GF-D8 (cell line): ENCODE measurements around the gene C19orf44.

Source experiments
- DNase-seq: peaks from one replicate; lab custom pipeline; 2025; lab: John Stamatoyannopoulos, UW

The C19orf44 gene

DNA sequence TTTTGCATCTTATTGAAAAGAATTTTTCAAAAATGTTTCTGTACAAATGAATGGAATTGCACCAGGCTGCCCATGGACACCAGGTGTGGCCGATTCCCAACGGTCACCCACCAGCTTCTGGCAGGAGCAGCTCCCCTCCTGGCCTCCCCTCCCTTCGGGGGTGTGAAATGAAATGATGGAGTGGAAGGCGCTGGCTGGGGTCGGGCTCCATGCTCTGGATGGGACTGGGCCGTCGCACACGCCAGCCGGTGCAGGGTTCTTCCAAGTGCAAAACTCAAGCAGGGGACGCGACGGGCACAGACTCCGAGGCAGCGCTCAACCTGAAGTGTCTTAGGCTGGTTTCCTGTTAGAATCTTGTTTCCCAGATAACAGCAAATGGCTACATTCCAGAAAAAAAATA, 21.9 kb downstream of the C19orf44 start:
- DNase-seq: no peak

DNA sequence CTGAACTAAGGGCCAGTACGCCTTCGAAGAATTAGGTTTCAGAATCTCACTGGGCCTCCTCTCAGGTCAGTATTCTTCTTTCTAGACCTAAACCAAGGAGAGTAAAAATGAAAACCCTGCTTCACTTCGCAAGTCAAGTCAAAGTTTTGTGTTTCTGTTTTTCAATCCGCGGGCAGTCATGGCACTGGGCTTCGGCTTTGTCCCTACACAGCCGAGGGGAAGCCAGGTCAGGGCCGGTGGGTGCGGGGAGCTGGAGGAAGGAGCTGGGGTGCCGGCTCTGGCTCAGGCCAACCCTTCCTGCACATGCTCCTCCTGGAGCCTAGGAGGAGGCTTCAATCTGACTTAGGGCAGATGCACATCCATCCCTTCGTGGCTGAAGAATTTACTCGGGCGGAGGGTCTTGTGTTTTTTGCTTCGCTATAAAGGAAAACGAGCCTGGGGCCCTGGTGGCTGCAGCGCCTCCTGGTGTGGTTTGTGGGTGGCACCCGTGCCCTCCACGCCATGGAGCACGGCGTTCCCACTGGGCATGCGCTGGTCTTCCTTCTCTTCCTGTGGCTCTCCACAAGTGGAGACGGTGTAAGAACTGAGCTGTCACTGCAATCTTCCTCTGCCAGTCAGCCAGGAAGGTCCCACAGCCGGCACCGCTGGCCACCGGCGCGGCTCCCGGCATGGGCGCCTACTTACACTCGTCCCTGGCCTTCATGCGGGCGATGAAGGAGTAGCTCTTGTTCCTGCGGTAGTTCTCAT, 22.5 kb downstream of the C19orf44 start:
- DNase-seq: no peak

DNA sequence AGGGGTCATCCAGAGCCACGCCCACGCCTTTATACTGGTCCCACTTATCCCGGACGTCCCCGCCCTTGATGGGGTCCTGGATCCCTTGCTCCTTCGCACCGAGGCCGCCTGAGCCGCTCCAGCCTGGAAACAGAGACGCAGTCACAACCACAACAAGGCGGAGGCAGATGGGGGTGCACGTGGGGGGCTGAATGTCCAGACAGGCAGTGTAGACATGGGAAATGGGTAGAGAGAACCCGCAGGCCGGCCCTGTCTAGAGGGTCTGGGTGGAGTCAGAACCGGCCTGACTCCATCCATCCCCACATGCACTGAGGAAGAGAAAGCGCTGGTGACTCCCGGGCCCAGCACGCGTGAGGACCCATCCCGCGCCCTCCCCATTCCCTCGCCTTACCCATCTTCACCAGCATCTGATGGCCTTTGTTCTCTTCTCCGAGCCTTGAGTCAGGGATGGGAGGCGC, 23.1 kb downstream of the C19orf44 start:
- no peak for DNase-seq

DNA sequence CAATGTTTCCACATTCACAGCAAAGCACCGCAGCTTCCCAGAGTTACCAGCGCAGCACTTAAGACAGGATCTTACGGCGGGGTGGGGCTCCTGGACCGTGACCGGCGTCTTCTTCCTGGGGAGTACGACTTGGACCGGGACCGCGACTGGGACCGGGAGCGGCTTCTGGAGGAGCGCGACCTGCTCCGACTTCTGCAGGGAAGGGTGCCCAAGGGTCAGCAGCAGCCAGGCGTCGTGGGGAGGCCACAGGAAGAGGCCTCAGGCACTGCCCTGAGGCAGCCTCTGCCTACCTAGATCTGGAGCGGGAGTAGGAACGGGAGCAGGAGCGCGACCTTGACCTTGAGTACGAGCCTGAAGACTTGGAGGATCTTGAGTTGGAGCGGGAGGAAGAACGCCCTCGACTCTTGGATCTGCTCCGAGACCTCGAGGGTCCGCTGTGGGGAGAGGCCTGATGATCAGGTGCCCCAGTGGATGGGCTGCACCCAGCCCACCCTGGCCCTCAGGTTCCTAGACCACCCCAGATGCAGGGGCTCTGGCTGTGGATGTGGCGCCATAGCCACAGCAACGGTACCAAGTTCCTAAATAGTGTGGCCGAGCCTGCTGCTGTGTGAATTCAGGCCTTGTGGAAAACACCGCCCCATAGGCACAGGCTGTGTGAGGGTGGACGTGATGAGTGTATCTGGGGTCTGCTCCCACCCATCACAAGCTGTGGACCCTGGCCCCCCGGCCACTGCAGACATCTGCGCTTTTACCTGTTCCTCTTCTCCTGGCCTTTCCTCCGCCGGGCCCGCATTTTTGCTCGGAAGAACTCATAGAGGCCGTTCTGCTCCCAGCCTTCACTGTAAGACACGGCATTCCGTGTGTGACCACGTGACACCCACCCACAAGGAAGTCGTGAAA, 24.1 kb downstream of the C19orf44 start:
- DNase-seq: no peak

DNA sequence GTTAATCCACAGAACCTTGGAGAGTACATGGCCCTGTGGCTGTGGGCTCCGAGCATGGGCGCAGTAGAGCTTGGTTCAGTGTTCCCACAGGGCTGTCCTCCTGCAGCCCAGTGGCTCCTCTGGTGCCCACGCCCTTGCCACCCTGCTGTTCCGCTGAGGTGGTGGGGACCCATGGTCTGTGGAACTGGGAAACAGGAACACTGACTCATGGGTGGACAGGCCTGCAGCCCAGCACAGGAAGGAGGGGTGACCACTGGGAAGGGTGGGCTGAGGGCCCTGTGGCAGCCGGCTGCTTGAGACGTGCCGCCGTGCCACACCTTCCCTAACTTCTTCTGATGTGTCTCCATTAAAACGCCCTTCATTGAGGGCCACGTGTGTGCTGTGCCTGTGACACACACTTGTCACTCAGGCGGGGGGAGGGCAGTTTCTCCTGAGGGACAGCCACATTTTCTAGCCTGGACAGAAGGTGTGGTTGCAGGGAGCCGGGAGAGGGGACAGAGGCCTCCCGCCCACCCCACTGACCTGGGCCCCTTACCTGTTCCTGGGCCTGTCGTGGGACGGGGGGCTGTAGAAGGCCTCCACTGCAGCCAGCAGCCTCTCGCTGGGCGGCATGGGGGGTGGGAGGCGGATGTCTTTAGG, 24.9 kb downstream of the C19orf44 start:
- DNase-seq: no peak

DNA sequence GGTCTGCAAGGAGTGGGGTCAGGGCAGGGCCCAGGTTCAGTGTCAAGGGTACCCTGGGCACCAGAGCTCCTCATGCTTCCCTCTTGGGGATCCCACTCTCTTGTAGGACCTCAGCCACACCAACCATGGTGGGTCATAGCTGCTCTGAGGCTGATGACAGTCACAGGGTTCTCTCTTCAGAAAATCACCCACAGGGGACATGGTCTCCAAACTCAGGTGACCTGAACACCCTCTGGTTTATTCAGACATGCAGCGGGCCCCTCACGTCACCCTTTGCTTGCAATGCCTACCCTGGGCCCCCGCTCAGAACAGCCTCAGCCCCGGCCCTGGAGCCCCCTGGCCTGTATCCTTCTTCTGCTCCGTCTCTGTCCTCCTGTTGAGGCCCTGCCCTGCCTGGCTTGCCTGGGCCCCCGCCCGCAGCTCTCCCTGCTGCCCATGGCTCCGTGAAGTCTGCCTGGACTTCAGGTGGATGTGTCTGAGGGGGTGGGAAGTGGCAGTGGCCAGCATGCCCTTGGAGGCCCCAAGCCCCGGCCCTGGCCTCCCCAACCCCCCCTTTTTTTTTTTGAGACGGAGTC, 25.6 kb downstream of the C19orf44 start:
- DNase-seq: no peak

DNA sequence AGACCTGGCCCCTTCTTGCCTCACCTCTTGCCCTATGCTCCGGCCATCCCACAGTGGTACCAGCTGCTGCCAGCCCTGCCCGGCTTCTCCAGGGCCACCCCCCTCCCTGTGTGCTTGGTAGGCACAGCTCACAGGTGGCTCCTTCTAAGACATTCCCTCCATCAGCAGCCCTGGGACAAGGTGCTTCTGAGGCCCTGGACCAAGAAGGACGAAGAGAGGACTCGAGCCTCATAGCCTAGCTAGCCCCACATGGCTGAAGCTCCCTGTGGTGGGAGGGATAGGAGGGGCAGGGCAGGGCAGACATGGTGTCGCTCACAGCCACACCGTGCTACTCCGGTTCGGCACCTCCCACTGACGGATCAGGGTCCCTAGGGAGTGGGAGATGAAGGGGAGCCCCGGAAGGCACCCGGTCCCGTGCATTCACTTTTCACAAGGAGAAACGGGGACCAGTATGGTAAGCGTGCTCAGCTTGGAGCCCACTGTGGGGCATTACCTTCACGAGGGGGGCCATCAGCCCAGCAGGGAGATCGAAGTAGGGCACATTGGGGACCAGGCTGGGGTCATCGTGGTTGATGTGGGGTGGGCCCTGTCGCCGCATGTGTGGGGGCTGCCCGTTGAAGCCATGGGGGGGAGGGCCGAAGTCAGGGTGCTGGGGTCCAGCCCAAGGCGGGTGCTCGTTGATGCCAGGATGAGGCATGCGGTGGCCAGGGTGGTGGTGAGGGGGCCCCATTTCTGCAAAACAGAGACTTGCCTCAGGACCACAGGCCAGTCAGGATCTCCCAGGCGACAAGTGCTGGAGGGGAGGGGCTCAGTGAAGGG, 26.6 kb downstream of the C19orf44 start:
- no peak for DNase-seq

DNA sequence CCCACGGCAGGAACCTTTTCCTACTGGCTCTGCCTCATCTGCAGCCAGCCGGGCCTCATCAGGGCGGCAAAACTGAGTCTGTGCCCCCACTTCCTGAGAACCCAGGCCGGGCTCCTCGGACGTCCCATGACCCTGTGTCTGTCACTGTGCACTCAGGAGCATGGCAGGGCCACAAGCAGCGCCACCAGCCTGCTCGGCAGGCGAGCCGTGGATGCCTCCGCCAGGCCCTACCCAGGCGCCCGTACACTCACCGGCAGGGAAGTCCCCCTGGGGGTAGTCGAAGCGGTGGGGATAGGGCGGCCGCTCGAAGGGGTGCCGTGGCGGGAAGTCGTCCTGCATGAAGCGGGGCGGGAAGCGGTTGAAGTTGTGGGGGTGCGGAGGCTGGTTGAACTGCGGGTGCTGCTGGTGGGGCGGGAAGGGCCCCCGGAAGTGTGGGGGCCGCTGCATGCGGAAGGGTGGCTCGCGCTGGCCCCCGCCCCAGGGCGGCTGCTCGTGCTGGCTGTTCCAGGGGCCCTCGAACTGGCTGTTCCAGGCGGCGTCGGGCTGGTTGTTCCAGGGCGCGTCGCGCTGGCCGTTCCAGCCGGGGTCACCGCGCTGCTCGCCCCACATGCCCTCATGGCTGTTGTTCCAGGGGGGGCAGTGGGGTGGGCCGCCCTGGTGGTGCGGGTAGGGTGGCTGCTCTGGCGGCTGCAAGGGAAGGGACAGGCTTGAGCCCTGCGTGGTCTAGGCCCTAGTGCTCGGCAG, 29.0 kb downstream of the C19orf44 start:
- DNase-seq: no peak

DNA sequence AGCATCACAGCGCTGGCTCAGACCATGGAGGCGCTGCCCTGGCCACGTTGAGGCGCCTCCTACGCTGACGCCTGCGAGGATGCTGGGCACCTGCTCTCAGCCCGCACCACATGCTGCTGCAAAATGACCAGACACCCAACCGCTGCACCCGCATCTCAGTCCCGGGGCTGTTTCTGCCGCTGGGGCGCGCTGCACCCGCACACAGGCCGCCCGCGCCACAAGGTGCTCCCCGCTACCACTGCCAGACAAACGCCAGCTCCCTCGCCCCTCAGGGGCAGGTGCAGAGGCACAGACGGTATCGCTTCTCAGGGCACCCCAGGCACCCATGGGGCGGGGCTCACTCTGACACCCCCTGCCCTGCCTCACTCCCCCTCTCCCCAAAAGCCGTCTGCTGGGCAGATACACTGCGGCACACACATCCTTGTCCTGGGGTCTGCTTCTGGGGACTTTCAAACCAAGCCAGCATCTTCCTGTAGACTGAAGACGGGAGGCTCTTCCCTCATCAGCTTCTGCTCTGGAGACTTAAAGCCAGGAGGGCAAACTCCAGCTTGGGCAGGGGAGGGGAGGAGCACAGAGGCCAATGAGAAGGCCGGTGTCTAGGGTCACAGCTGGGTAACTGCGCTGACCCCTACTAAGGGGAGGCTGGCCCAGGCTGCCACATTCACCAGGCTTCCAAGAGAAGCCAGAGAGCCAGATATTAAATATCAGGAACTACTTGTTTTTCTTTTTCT, 29.7 kb downstream of the C19orf44 start:
- no peak for DNase-seq

DNA sequence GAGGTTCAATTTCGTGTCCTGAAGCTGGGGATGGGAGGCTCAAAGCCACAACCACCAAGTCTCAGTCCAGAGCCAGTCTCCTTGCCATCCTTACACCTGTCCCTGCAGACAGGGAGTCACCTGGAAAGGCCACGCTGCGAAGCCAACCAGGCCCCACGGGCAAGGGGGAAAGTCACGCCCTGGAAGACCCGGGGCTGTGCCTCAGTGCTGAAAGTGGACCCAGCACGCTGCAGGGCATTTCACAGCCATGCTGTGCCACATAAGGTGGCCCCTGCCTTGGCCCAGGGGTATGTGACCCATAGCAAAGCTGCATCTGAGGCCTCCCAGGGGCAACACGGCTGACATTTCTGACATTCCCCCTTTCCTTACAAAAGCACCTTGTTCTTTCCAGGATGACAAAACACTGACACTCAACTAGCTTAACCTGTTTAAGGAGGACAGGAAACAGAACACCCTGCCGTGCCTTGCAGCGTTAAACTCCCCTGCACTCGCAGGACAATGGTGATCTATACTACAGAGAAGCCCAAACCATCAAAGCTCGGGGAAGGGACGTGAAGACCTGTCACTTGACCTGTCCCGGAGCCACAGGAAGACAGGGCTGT, 31.2 kb downstream of the C19orf44 start:
- no peak for DNase-seq

DNA sequence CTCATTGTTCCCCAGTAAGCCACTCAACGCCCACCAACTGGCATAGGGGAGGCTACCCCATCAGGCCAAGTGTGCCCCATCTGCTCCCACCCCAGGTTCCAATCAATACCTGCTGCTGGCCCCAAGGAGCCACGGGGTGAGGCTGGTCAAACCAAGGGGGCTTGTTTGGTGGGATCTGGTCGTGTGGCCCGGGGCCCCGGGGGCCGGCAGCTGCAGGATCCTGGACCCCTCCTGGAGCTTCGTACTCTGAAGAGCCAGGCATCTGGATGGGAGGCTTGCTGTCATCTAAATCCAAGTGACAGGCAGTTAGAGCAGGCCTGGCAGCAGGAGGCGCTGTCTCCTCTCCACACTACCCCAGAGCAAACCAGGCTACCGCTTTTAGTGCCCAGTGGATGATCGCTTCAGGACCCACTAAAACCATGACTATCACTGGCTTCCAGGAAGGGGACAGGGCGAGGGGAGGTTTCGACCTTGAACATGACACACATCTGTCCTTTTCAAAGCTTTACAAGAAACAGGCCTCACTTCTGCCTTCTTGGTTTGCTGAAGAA, 31.9 kb downstream of the C19orf44 start:
- DNase-seq: no peak

DNA sequence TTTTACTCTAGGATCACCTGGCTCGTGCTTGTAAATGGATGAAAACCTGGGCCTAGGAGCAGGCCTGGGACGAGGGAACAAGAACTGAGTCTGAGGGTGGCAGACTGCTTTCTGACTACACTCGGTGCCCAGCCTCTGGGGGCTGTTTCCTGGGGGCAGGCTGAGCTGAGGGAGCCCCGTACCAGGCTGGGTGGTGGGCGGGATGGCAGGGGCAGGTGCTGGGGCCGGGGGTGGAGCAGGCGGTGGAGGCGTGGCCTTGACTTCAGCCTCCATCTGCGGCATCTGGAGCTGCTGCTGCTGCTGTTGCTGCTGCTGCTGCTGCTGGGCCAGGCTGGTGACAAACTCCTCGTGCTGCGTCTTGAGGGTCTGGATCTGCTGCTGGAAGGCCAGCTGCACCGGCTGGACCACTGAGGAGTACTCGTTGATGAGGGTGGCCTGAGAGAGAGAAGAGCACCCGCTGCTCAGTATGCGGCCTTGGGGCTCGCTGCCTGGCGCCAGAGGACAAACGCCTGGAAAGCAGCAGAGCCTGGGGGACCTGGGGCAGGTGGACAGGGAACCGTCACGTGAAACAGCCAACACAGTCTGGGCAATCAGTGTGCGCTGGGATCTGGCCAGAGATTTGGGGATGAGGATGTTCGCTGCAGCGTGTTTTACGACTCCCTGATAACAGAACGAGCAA, 33.4 kb downstream of the C19orf44 start:
- no peak for DNase-seq

DNA sequence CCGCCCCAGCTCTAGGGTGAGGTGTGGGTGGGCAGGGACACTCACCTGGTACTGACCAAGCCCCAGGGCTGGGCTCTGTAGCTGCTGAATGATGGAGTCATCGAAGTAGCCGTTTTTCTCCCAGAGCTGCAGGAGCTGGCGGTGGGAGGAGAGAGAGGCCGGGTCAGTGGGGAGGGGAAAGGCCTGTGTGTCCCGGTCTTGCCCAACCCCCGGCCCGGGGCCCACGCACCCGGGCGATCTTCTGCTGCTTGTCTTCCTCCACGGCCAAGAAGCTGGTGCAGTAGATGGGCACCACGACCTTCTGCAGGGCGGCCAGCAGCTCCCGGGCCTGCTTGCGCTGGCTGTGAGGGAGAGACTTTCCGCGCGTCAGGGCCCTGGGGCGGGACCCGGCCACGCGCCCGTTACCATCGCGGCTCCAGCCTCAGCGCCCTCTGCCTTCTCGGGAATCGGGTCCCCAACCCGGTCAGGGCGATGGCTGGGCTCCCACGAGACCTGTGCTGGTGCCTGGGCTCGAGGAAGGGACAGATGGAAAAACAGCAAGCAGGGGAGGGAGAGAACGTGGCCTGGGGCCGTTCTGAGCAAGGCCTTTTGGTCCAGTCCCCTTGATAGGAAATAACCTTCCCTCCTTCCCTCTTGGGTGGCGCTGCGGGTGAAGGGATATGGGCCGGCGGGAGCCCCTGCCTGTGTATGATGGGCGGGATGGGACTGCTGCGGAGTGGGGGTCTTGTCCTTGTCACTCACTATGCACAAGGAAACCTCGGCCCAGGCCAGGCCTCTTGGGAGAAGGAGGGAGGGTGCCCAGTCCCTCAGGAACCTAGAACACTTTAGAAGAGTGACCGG, 34.6 kb downstream of the C19orf44 start:
- no peak for DNase-seq

DNA sequence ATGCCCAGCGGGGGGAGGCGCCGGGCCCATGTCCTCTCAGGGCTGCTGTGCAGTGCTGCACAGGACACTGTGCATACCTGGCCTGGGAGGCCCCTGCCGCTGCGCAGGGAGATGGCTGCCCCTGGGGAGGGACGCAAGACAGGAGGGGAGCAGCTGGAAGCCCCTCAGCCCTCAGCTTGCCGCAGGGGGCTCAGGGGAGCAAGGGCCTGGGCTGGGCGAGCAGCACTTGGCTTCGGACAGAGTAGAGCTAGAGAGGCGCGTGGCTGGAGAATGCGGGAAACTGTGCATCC, 35.1 kb downstream of the C19orf44 start:
- no peak for DNase-seq

DNA sequence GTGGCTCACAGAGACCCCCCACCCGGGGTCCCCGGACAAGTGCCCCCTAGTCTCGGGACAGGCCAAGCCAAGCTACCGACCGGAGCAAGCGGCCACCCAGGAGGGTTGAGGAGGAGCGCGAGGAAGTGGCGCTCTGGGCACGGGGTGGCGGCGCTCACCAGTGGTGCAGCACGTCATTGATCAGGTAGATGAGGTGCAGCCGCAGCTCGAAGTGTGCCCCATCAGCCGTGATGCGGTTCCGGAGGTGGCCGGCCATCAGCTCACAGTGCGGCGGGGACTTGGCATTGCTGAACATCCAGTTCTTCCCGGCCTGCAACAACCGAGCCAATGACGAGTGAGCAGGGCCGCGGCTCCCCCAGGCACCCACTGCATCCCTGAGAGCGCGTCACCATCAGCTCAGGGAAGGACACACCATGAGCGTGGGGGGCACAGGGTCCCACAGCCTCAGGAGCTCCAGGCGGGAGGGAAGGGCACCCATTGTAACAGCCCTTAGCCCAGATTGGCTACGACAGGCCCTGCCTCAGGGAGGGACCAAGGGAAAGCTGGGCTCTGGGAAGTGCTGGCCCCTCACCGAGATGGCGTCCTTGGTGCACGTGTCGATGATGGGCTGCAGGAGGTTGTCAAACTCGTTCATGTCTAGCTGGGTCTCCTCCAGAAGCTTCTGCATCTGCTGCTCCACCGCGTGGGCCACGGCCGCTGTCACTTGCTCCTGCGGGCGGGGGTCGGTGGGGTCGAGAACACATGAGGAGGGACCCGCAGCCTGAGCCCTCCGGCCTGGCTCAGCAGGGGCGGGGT, 36.4 kb downstream of the C19orf44 start:
- DNase-seq: no peak

DNA sequence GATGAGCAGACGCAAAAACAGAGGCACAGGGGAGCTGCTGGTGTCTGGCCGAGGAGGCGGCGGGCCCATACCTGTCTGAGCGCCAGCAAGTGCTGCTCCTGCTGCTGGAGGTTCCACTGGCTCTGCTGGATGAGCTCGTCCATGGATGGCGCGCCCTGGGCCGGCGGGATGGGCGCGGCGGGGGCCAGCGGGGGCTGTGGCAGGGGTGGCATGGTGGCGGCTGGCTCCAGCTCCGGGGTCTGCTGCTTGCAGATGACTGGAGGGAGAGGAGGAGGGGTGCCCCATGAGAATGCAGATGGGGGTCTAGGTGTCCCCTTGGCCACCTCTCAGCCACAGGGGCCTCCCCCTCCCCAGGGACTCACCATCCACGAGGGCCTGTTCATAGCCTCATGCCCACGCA, 39.2 kb downstream of the C19orf44 start:
- DNase-seq: no peak

DNA sequence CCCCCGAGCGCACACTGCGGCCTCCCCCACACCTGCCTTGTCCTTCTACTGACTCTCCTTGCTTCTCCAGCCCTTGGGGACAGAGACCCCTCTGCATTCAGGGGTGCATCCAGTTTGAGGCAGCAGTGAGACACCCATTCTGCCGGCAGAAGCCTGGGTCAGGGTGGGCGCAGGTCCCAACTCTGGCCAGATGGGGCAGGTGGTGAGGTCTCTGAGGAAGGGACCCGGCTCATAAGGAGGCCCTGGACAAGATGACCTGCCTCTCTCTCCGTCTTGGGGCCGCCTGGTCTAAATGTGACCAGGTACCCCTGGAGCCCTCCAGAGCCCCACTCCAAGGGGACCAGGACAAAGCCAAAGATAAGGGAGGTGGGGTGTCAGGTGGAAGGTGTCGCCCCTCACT, 39.9 kb downstream of the C19orf44 start:
- no peak for DNase-seq
